Measurements from ENCODE around the gene MEI4.

The MEI4 gene

GRCh38 chr6:77926198-77926751 lies 273.4 kb downstream of the MEI4 start:
- intact Hi-C loops (cut with DNase I) = no loop called here

GRCh38 chr6:77930382-77930781 lies 277.5 kb downstream of the MEI4 start:
- intact Hi-C loops (cut with DNase I) = no loop called here
- no peak for DNase-seq

More at GRCh38 chr6:77926198-77926751, 273.4 kb downstream of the MEI4 start:
- no peak for DNase-seq

- intact Hi-C loops (cut with DNase I) = no loop called here
- no peak for DNase-seq
Observed at GRCh38 chr6:77930952-77931351, 278.1 kb downstream of the MEI4 start.

GRCh38 chr6:77962070-77962469 lies 309.2 kb downstream of the MEI4 start:
- intact Hi-C loops (cut with DNase I) = no loop called here
- DNase-seq = no peak

GRCh38 chr6:77965449-77965848 lies 312.6 kb downstream of the MEI4 start:
- intact Hi-C loops (cut with DNase I) = no loop called here
- DNase-seq = no peak

- intact Hi-C loops (cut with DNase I) = no loop called here
- DNase-seq = no peak
Observed at GRCh38 chr6:77972334-77972733, 319.5 kb downstream of the MEI4 start.
